Measurements from ENCODE around the gene MRPL10. TPM values are rescaled to one million over a fixed set of nuclear protein-coding genes. Genes with fewer than 3 reads are reported as not detected.

MRPL10 gene
- total RNA-seq, 1 experiment from 2014 or later, result 67.2 TPM

DNA sequence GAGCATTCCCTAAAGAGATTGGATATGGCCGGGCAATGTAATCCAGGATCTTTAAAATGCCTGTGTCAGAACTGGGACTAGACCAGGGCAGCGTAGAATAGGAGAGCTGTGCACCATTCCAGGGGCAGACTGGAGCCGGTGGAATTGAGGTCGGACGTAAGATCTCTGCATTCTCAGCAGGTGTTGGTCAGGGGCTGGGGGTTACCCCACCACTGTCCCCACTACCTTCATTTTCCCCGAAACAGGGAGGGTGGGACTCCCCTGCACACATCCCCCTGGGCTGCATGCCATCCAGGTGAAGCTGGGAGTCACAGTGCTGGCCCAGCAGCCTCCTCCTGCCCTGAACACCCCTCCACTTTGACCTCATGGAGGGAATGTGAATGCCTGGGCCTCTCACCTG, 27.6 kb downstream of the MRPL10 start:
- Histone ChIP-seq H3K56ac (ENCODE audit: insufficient read length, low read depth, low read length) (no peak overlapping the region), H3K4me2 (ENCODE audit: insufficient read depth, insufficient read length, low read length) (no peak overlapping the region), H3K27me3 (ENCODE audit: insufficient read depth, low read length) (no peaks in the 10 kb centered on the region; the same call in 1 of the 2 replicates), H3K23me2 (ENCODE audit: insufficient read length, low read depth, low read length, poor library complexity, severe bottlenecking) (no peaks in the 10 kb centered on the region), H3K14ac (ENCODE audit: insufficient read depth, low read length) (no peak overlapping the region), H4K8ac (replicated peaks; ENCODE audit: insufficient read length, low read depth, low read length) (no peak overlapping the region), H2AK5ac (ENCODE audit: insufficient read length, low read length) (no peak overlapping the region), H2BK15ac (ENCODE audit: low read depth, low read length) (no peak overlapping the region), H3K4ac (ENCODE audit: low read depth, low read length) (no peak overlapping the region), H4K91ac (ENCODE audit: insufficient read length, low read depth, low read length) (no peak overlapping the region), H3K9me3 (ENCODE audit: control insufficient read depth, low read depth, low read length) (no peaks in the 10 kb centered on the region), H2BK120ac (ENCODE audit: low read depth, low read length, poor library complexity, severe bottlenecking) (no peak overlapping the region), H3K79me2 (ENCODE audit: insufficient read depth, low read length) (no peaks in the 10 kb centered on the region), H2BK5ac (ENCODE audit: insufficient read length, low read length) (no peak overlapping the region), H3K23ac (ENCODE audit: insufficient read length, low read depth, low read length) (no peak overlapping the region), H2BK20ac (ENCODE audit: low read depth, low read length, poor library complexity, severe bottlenecking) (no peak overlapping the region), H3K9ac (ENCODE audit: extremely low read depth, insufficient read length, low read length) (no peak overlapping the region), H4K5ac (ENCODE audit: insufficient read length, low read depth, low read length) (no peak overlapping the region), H3K79me1 (ENCODE audit: insufficient read depth, low read depth, low read length, poor library complexity, severe bottlenecking) (no peaks in the 10 kb centered on the region), H3K4me1 (ENCODE audit: insufficient read depth, low read length) (no peaks in the 10 kb centered on the region), H3K18ac (ENCODE audit: insufficient read length, low read depth, low read length) (no peak overlapping the region), H2AFZ (ENCODE audit: low read length) (no peak overlapping the region), H3K27ac (ENCODE audit: insufficient read length, low read depth, low read length) (no peak overlapping the region), H2BK12ac (ENCODE audit: insufficient read length, low read depth, low read length) (no peak overlapping the region), H4K20me1 (ENCODE audit: control insufficient read depth, insufficient read depth, insufficient read length) (no peaks in the 10 kb centered on the region), H3T11ph (ENCODE audit: low read length) (no peak overlapping the region)
- no CpG with 5 or more reads among the region's 6 CpGs for WGBS (ENCODE audit: extremely low coverage, insufficient read length, low lambda C conversion rate)
- Mint-ChIP-seq H3K4me3 (no peak overlapping the region), H3K27me3 (ENCODE audit: low read depth) (peaks cover 4% of the 10 kb centered on the region), H3K4me1 (no peaks in the 10 kb centered on the region), H3K36me3 (ENCODE audit: insufficient read depth in 1 of 3, low read depth in 3 of 3) (peaks cover 0 to 7% (median 0%) of the 10 kb centered on the region in 3 experiments; a peak in 4 of 7 replicates), H3K9me3 (no peaks in the 10 kb centered on the region), H3K27ac (no peak overlapping the region)
- DNase-seq, result no peak
- no peak for TF ChIP-seq CTCF (conservative IDR thresholded peaks at IDR 0.05)

All from H9 (cell line).